A673 (cell line): ENCODE data around the gene PDS5A.

Experiments used
- CTCF ChIP-seq: fragments of 300-800, 200-600 bp; sonication (generic); conservative IDR thresholded peaks from 2 replicates; pipeline ENCODE4 v1.5.1; 2017; ENCODE audit warnings: low read depth, mild to moderate bottlenecking, antibody characterized with exemption, low read length, moderate library complexity, mixed read lengths
- EZH2 ChIP-seq: fragments of 200-600 bp; sonication (generic); IDR thresholded peaks from 2 replicates; pipeline ENCODE4 v1.6.1; 2017; ENCODE audit warnings: borderline replicate concordance, low read depth, mild to moderate bottlenecking, mixed read lengths, antibody characterized with exemption, low read length; ENCODE audit not compliant: poor library complexity, severe bottlenecking

- TF ChIP-seq CTCF (no peak), EZH2 (no peak)
These were observed 78.4 kb downstream of the PDS5A start for GRCh38 chr4:39899291-39899690.
